Effector CD4-positive, alpha-beta T cell (primary cell): ENCODE results near the gene KCNE4.
"Not testable (repeated sequence)": the region's sequence is repeated elsewhere in the genome, so short reads cannot be mapped to it uniquely, and the experiment has no call there.

Experiments used
- DNase-seq: peaks from one replicate; pipeline ENCODE4 v3.0.0-alpha.2; 2020

Gene KCNE4

GRCh38 chr2:223058952-223059716 lies 7.1 kb downstream of the KCNE4 start:
- no peak for DNase-seq

GRCh38 chr2:223060201-223060825 lies 8.3 kb downstream of the KCNE4 start:
- no peak for DNase-seq

GRCh38 chr2:223062396-223062795 lies 10.4 kb downstream of the KCNE4 start:
- no peak for DNase-seq

- no peak for DNase-seq
Measured at GRCh38 chr2:223065107-223065506, 13.1 kb downstream of the KCNE4 start.

- no peak for DNase-seq
Measured at GRCh38 chr2:223066721-223067120, 14.7 kb downstream of the KCNE4 start.

GRCh38 chr2:223068071-223068470 lies 16.1 kb downstream of the KCNE4 start:
- no peak for DNase-seq

- no peak for DNase-seq
Measured at GRCh38 chr2:223069465-223069864, 17.5 kb downstream of the KCNE4 start.

- no peak for DNase-seq
Measured at GRCh38 chr2:223069988-223070387, 18.0 kb downstream of the KCNE4 start.

- no peak for DNase-seq
Measured at GRCh38 chr2:223071139-223071538, 19.1 kb downstream of the KCNE4 start.

- DNase-seq: no peak
Measured at GRCh38 chr2:223072826-223073225, 20.8 kb downstream of the KCNE4 start.

- no peak for DNase-seq
Measured at GRCh38 chr2:223075301-223076270, 23.6 kb downstream of the KCNE4 start.

GRCh38 chr2:223076573-223076972 lies 24.6 kb downstream of the KCNE4 start:
- DNase-seq: no peak

GRCh38 chr2:223078482-223078881 lies 26.5 kb downstream of the KCNE4 start:
- DNase-seq: no peak

GRCh38 chr2:223079378-223079777 lies 27.4 kb downstream of the KCNE4 start:
- no peak for DNase-seq

- DNase-seq: no peak
Measured at GRCh38 chr2:223079925-223080324, 27.9 kb downstream of the KCNE4 start.

- not testable (repeated sequence) for DNase-seq
Measured at GRCh38 chr2:223080790-223081360, 28.9 kb downstream of the KCNE4 start.

GRCh38 chr2:223081789-223082188 lies 29.8 kb downstream of the KCNE4 start:
- no peak for DNase-seq

- DNase-seq: no peak
Measured at GRCh38 chr2:223082706-223083105, 30.7 kb downstream of the KCNE4 start.

GRCh38 chr2:223083402-223084070 lies 31.5 kb downstream of the KCNE4 start:
- DNase-seq: no peak

GRCh38 chr2:223084873-223085272 lies 32.9 kb downstream of the KCNE4 start:
- DNase-seq: no peak

GRCh38 chr2:223086370-223086981 lies 34.5 kb downstream of the KCNE4 start:
- DNase-seq: no peak

GRCh38 chr2:223087466-223087865 lies 35.5 kb downstream of the KCNE4 start:
- no peak for DNase-seq
